ENCODE measurements around the gene NXPH4. TPM values are rescaled to one million over a fixed set of nuclear protein-coding genes. Genes with fewer than 3 reads are reported as not detected.

The NXPH4 gene
- total RNA-seq, 1 donor from 2014 or later = 1.3 TPM

- no peak for DNase-seq
Observed at GRCh38 chr12:57219993-57220754, 3.6 kb downstream of the NXPH4 start.

- DNase-seq = no peak
Observed at GRCh38 chr12:57220770-57221168, 4.2 kb downstream of the NXPH4 start.

DNA sequence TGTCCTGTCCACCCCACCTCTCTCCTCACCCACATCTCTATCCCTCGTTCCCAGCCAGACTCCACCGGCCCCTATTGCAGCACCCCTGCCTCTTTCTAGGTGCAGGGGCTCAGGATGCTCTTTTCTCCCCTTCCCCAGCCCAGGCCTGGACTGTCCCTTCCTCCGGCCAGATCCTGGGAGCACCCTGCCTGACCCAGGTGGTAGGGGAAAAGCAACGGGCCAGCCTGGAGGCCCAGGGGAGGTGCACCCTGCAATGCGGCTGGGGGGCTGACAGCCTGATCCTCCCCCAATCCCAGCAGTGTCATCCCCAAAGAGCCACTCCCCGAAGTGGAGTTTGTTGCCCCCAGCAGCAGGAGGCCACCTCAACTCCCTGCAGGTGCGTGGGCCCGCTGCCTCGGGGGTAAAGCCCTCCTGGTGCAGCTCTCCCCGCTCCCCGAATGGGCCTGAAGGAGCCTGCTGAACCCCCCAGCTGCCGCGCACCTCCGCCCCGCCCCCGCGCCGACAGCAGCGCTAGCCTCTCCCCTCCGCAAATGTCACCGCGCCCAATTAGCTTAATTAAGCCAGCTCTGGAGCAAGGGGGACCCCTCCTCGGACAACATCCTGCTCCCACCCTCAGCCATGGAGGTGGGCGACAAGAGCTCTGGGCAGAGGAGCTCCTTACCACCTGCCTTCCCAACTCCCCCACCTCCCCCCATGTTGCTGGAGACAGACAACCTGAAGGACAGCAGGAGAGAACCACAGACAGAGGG is 4.7 kb downstream of the NXPH4 start:
- DNase-seq = no peak

GRCh38 chr12:57222286-57223190 is 5.9 kb downstream of the NXPH4 start:
- no peak for DNase-seq

DNA sequence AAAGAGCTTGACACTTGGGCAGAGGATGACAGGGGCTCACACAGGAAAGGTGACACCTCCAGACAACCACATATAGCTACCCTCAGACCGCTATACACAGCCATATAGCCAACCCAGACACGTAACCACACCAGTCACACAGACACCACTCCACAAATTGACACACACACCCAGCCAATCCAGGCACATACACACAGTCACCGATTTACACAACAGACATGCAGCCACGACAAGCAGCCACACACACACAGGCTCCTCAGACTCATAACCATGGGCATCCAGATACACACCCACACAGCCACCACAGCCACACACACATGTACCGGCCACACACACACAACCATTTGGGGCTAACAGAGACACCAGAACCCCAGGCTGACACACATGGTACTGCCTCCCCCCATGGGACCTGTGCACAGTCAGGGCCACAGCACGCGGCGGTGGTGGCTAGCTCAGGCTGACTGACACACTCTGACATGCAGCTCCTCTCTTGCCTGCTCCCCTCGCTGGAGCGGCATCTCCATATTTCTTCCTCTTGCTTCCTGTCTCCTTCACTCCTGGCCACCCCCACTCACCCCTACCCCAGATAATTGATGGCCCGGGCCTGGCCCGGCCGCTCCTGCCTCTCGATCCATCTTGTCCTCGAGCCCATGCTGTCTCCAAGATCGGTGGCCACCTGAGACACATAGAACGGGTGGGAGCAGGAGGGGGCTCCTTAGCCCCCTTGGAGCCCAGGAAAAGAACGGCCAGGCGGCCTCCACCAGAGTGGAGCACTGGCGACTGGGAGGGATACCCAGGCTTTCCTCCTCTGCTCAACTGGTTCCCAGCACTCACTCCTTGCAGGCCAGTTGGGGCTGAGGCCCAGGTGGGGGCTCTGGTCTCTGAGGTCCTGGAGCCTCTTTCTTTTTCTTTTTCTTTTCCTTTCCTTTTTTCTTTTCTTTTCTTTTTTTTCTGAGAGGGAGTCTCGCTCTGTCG is 6.9 kb downstream of the NXPH4 start:
- no peak for DNase-seq

DNA sequence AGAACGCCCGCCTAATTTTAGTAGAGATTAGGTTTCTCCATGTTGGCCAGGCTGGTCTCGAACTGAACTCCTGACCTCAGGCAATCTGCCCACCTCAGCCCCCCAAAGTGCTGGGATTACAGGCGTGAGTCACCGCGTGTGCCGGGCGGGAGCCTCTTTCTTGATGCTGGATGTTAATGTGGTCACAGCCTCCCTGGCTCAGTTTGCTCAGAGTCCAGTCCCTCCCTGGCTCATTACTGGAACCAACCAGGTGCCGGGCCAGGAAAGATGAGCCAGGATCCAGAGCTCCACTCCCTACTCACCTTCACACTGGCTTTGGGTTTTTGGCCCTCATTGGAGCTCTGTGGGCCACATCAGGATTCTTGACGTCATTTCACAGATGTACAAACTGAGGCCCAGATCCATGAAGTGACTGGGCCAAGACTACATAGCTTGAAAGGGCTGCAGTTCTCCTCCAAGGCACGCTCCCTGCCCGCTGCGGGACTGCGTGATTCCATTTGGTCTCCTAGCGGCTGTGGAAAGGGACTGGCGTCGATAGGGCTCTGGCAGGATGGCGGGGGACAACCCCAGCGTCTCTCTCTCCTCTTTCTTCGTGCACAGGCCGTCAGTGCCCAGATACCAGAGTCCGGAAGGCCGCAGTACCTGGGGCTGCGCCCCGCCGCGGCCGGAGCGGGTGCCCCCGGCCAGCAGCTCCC is 7.8 kb downstream of the NXPH4 start:
- no peak for DNase-seq

DNA sequence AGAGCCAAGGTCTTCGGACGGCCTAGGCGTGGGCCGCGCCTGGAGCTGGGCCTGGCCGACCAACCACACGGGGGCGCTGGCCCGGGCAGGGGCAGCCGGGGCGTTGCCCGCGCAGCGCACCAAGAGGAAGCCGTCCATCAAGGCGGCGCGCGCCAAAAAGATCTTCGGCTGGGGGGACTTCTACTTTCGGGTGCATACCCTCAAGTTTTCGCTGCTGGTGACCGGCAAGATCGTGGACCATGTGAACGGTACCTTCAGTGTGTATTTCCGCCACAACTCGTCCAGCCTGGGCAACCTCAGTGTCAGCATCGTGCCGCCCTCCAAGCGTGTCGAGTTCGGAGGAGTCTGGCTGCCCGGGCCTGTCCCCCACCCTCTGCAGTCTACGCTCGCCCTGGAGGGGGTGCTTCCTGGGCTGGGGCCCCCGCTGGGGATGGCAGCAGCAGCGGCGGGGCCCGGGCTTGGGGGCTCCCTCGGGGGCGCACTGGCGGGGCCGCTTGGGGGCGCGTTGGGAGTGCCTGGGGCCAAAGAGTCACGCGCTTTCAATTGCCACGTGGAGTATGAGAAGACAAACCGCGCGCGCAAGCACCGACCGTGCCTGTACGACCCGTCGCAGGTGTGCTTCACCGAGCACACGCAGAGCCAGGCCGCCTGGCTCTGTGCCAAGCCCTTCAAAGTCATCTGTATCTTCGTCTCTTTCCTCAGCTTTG is 8.5 kb downstream of the NXPH4 start:
- peak; percentile 55 for DNase-seq

GRCh38 chr12:57225680-57226210 is 9.2 kb downstream of the NXPH4 start:
- DNase-seq = no peak

GRCh38 chr12:57226588-57227314 is 10.2 kb downstream of the NXPH4 start:
- DNase-seq = no peak

DNA sequence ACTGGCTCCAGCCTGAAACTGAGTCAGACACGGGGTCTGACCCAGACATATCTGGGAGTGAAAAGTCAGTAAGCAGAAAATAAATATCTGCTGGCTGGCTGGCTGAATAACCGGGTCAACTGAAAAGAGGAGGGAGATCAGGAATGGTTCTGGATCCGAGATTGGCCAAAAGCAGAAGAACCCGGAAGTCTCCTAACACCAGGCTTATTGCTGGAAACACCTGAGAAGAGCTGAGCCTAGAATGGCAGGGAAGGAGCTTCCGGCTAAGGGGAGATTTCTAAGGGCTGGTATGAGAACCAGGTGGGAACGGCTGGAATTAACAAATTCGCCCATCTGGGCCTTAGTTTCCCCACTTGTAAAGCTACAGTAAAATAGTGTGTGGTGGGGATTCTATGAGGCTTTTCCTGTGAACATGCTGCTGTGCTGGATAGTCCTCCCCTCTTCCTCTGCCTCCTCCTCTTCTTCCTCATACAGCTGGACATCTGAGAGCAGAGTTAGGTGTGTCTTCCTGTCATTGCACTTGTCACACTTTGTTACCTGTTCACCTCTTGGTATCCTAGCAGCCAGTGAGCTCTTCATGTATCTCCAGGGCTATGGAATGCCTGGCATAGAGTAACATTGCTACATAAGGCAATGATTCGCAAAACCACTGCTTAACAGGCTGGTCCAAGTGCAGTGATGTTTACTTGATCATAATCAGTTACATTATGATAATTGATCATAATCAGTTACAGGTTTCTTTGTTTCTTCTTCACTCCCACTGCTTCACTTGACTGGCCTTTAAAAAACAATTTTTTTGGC is 10.9 kb downstream of the NXPH4 start:
- DNase-seq = no peak

DNA sequence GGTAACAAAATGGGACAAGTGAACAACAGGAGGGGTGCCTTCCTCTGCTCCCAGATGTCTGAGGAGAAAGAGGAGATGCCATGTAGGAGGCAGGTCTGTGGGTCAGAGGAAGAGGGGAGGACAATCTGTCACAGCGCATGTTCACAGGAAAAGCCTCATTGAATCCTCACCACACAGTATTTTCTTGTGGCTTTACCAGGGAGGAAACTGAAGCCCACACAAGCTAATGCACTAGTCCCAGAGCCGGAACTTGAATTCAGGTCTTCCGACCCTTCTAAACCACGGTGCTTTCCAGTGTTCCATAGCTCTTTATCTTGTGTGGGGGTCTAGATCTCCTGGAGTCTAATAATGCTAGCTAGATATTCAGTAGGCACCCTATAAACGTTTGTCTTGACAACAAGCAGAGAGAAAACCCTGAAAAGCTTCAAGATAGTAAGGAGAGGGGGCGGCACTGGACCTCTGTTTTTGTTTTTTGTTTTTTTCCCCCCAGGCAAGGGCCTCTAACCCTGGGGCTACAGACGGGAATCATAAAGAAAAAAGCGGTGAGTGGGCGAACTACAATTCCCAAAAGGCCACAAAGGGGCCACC is 12.5 kb downstream of the NXPH4 start:
- no peak for DNase-seq

- peak; percentile 98 for DNase-seq
Observed at GRCh38 chr12:57229634-57230380, 13.2 kb downstream of the NXPH4 start, which contains the start of gene SHMT2. TSS of gene SHMT2 (plus strand) at chr12:57229711. CDS start at chr12:57229779, 68 bp downstream.

GRCh38 chr12:57230381-57231155 is 14.0 kb downstream of the NXPH4 start:
- no peak for DNase-seq

DNA sequence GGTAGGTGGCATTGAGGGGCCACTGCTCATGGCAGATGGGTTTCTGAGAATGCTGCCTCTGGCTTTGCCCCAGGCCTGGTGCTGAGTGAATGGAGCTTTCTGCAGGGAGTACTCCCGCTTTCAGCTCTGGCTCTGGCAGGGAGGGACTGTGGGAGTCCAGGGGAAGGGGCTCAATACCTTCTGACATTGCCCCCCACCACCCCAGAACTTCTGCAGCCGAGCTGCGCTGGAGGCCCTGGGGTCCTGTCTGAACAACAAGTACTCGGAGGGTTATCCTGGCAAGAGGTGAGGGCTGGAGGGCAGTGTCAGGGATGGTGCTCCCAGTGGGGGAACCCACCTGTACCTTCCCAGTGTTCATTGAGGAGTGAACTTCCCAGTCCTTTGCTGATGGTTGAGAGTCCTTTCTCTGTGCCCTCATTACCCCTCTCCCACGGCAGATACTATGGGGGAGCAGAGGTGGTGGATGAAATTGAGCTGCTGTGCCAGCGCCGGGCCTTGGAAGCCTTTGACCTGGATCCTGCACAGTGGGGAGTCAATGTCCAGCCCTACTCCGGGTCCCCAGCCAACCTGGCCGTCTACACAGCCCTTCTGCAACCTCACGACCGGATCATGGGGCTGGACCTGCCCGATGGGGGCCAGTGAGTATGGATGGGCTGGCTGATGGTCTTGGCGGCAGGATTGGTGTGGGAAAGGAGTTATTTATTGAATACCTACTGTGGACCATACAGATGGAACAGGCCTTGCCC is 14.9 kb downstream of the NXPH4 start:
- no peak for DNase-seq

DNA sequence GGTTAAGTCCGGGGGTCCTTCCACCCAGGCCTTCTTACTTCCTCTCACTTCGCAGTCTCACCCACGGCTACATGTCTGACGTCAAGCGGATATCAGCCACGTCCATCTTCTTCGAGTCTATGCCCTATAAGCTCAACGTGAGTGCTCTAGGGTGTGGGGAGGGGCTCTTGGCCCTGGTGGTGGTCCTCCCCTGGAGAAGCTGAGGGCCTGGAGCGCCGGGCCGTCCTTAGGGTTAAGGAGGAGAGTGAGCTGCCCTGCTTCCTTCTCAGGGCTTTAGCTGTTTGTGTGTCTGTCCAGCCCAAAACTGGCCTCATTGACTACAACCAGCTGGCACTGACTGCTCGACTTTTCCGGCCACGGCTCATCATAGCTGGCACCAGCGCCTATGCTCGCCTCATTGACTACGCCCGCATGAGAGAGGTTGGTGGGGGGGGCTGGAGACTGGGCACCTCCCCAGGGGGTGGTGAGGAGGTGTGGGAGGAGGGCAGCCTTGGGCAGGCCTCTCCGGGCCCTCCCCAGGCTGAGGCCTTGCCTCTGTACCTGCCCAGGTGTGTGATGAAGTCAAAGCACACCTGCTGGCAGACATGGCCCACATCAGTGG is 15.7 kb downstream of the NXPH4 start:
- DNase-seq = no peak
